Esophagus muscularis mucosa (tissue), 4 donors: ENCODE results near the gene ZSCAN20. TPM values are rescaled to one million over a fixed set of nuclear protein-coding genes. Genes with fewer than 3 reads are reported as not detected.

ENCODE experiments used
- DNase-seq: peaks from one replicate; pipeline ENCODE4 v3.0.0-alpha.2; 2017; ENCODE audit errors: extremely low spot score
- H3K27ac ChIP-seq, 4 donors: fragments of 200-600 bp; sonication (generic); replicated peaks in 1 of 4; 1 replicate in 3 of 4; 2 replicates in 1 of 4; pipeline ENCODE4 v1.5.1; 2016 to 2019; ENCODE audit warnings: mild to moderate bottlenecking in 1 of 4
- H3K27me3 ChIP-seq, 4 donors: fragments of 200-600 bp; sonication (generic); one replicate each; pipeline versions ENCODE4 v1.5.1 to v1.6.0; 2016 to 2019
- H3K36me3 ChIP-seq, 4 donors: fragments of 200-600 bp; sonication (generic); one replicate each; pipeline ENCODE4 v1.5.1; 2016 to 2019
- H3K4me1 ChIP-seq, 4 donors: fragments of 200-600 bp; sonication (generic); one replicate each; pipeline ENCODE4 v1.5.1; 2016 to 2019
- H3K4me3 ChIP-seq, 4 donors: fragments of 200-600 bp; sonication (generic); 1 replicate in 2 of 4; 2 replicates in 2 of 4; pipeline ENCODE4 v1.5.1; 2016 to 2019; ENCODE audit warnings: mild to moderate bottlenecking in 4 of 4, moderate library complexity in 1 of 4
- H3K9me3 ChIP-seq, 4 donors: fragments of 200-600 bp; sonication (generic); 1 replicate in 3 of 4; 2 replicates in 1 of 4; pipeline ENCODE4 v1.5.1; 2016 to 2019
- EP300 ChIP-seq: sonication (generic); formaldehyde crosslinking; IDR thresholded peaks from one replicate; pipeline ENCODE4 v1.6.1; 2017; ENCODE audit warnings: antibody characterized with exemption
- POLR2A ChIP-seq: fragments of 450-650 bp; IDR thresholded peaks from one replicate; pipeline ENCODE4 v1.6.1; 2017; ENCODE audit warnings: antibody characterized with exemption, moderate library complexity, mild to moderate bottlenecking, low read depth
- POLR2AphosphoS5 ChIP-seq, 2 donors: sonication (generic); formaldehyde crosslinking; IDR thresholded peaks; one replicate each; pipeline ENCODE4 v1.6.1; 2017; ENCODE audit warnings: antibody characterized with exemption in 2 of 2
- WGBS: methylation state at CpG from one replicate; pipeline ENCODE4 v1.1.5; 2018; 5-methylcytosine and 5-hydroxymethylcytosine counted together
- intact Hi-C: fragments of 100-400 bp; cut with DNase I; formaldehyde crosslinking; loops from one replicate; pipeline ENCODE4 v1.15.1; 2023
- total RNA-seq, 4 donors: library from RNA; depleted of rRNA; stranded (reverse); fragments of >200 nt; gene quantifications; one replicate each; pipeline versions ENCODE4 v1.1.0 to v1.2.1, GENCODE V29; 2016
- TF ChIP-seq, protein P1 (sequence below), 3 experiments: fragments of 200-600 bp in 2 of 3; fragments of 450-650 bp in 1 of 3; sonication (generic) in 2 of 3; IDR thresholded peaks; one replicate each; pipeline ENCODE4 v1.5.1; 2017 to 2019; ENCODE audit warnings: antibody characterized with exemption in 3 of 3, mild to moderate bottlenecking in 2 of 3, moderate library complexity in 1 of 3

ZSCAN20 gene
- total RNA-seq, 4 donors from 2014 or later = 6.6 to 8.2 (median 7.7) TPM

DNA sequence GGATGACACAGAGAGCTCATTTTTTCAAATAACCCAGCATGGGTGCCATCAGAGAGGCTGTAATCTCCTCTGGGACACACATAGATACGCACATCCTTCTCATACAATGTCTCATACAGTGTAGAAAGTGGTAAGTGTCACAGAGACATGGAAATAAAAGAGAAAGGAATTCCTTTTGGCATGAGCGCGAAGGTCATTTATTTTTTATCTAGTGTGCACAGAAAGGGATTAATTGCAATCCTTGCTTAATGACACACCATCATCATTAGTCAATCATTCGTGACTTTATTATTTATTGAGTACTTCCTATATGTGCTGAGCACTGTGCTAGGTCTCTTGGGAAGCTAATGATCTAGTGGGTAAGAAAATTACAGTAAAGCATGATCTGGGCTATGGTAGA lies 5.0 kb downstream of the ZSCAN20 start:
- no peak for TF ChIP-seq POLR2AphosphoS5 (IDR thresholded peaks at IDR 0.05)
- TF ChIP-seq EP300 = no peak
- TF ChIP-seq POLR2A = no peak
- TF ChIP-seq, protein P1, sequence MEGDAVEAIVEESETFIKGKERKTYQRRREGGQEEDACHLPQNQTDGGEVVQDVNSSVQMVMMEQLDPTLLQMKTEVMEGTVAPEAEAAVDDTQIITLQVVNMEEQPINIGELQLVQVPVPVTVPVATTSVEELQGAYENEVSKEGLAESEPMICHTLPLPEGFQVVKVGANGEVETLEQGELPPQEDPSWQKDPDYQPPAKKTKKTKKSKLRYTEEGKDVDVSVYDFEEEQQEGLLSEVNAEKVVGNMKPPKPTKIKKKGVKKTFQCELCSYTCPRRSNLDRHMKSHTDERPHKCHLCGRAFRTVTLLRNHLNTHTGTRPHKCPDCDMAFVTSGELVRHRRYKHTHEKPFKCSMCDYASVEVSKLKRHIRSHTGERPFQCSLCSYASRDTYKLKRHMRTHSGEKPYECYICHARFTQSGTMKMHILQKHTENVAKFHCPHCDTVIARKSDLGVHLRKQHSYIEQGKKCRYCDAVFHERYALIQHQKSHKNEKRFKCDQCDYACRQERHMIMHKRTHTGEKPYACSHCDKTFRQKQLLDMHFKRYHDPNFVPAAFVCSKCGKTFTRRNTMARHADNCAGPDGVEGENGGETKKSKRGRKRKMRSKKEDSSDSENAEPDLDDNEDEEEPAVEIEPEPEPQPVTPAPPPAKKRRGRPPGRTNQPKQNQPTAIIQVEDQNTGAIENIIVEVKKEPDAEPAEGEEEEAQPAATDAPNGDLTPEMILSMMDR (IDR thresholded peaks at IDR 0.05) = no peak
- H3K9me3 ChIP-seq = no peaks in the 10 kb centered on the region
- H3K4me1 ChIP-seq = peaks cover 9 to 20% (median 17%) of the 10 kb centered on the region in 4 donors
- H3K36me3 ChIP-seq = peaks cover 9 to 31% (median 25%) of the 10 kb centered on the region in 4 donors
- no peaks in the 10 kb centered on the region for H3K27me3 ChIP-seq
- DNase-seq = no peak
- no peak overlapping the region for H3K27ac ChIP-seq
- WGBS = 84% methylated on average over 4 of the region's 4 CpGs
- H3K4me3 ChIP-seq = no peak overlapping the region
- intact Hi-C loops = loop anchor here (10.0 kb wide), 1 partner anchor 353 kb away; no protein-coding TSS in a partner anchor

GRCh38 chr1:33482412-33482811 lies 10.0 kb downstream of the ZSCAN20 start:
- peaks cover 14 to 52% (median 45%) of the 10 kb centered on the region in 4 donors for H3K36me3 ChIP-seq
- H3K4me1 ChIP-seq = no peaks in the 10 kb centered on the region
- H3K4me3 ChIP-seq = no peak overlapping the region
- intact Hi-C loops = no loop called here
- 79% methylated on average over 2 of the region's 2 CpGs for WGBS
- H3K27ac ChIP-seq = no peak overlapping the region
- no peak for DNase-seq
- no peak for TF ChIP-seq POLR2AphosphoS5 (IDR thresholded peaks at IDR 0.05)
- no peak for TF ChIP-seq POLR2A
- TF ChIP-seq, protein P1 (IDR thresholded peaks at IDR 0.05) = no peak
- no peak for TF ChIP-seq EP300
- H3K9me3 ChIP-seq = peaks cover 0 to 16% (median 11%) of the 10 kb centered on the region in 4 donors
- no peaks in the 10 kb centered on the region for H3K27me3 ChIP-seq

DNA sequence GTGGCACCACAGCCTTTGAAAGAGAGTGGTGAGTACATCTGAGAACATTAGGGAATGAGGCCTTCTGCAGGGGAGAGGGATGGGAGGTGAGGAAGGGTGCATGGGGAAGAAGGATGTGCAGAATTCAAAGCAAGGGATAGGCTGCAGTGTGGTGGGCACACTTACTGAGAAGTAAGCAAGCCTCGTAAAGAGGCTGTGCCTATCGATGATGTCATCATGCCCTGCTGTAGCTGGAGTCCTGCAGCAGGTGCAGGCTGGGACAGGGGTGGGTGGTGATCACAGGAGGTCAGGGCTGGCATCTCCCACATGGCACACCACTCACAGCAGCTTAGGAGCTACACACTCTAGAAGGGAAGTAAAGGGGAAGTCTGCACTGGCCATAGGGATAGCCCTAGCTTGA lies 16.2 kb downstream of the ZSCAN20 start:
- Histone ChIP-seq H3K27me3 (no peaks in the 10 kb centered on the region), H3K4me3 (no peak overlapping the region), H3K9me3 (peaks cover 0 to 25% (median 17%) of the 10 kb centered on the region in 4 donors), H3K27ac (no peak overlapping the region), H3K4me1 (no peaks in the 10 kb centered on the region), H3K36me3 (peaks cover 52 to 77% (median 69%) of the 10 kb centered on the region in 4 donors)
- no peak for DNase-seq
- TF ChIP-seq POLR2A (no peak), POLR2AphosphoS5 (IDR thresholded peaks at IDR 0.05) (no peak), EP300 (no peak)
- TF ChIP-seq, protein P1 (IDR thresholded peaks at IDR 0.05) = no peak
- 91% methylated on average over 2 of the region's 2 CpGs for WGBS
- intact Hi-C loops = no loop called here

GRCh38 chr1:33494929-33495328 lies 22.5 kb downstream of the ZSCAN20 start:
- H3K27me3 ChIP-seq = no peaks in the 10 kb centered on the region
- 98% methylated on average over 9 of the region's 9 CpGs for WGBS
- peaks cover 0 to 54% (median 47%) of the 10 kb centered on the region in 4 donors for H3K9me3 ChIP-seq
- H3K36me3 ChIP-seq = peaks cover 49 to 67% (median 63%) of the 10 kb centered on the region in 4 donors
- H3K4me1 ChIP-seq = no peaks in the 10 kb centered on the region
- H3K4me3 ChIP-seq = no peak overlapping the region
- no peak for DNase-seq
- TF ChIP-seq POLR2A (no peak), POLR2AphosphoS5 (IDR thresholded peaks at IDR 0.05) (no peak), EP300 (no peak)
- TF ChIP-seq, protein P1 (IDR thresholded peaks at IDR 0.05) = no peak
- intact Hi-C loops = no loop called here
- no peak overlapping the region for H3K27ac ChIP-seq

- no peaks in the 10 kb centered on the region for H3K27me3 ChIP-seq
- 100% methylated on average over 1 of the region's 1 CpG for WGBS
- intact Hi-C loops = no loop called here
Measured at GRCh38 chr1:33497410-33497809, 25.0 kb downstream of the ZSCAN20 start.

More at GRCh38 chr1:33497410-33497809, 25.0 kb downstream of the ZSCAN20 start:
- Histone ChIP-seq H3K4me1 (no peaks in the 10 kb centered on the region), H3K36me3 (peaks cover 24 to 43% (median 38%) of the 10 kb centered on the region in 4 donors), H3K4me3 (no peak overlapping the region), H3K27ac (no peak overlapping the region), H3K9me3 (peaks cover 0 to 54% (median 46%) of the 10 kb centered on the region in 4 donors)
- TF ChIP-seq, protein P1 (IDR thresholded peaks at IDR 0.05) = no peak
- TF ChIP-seq EP300 = no peak
- no peak for DNase-seq
